Measurements from ENCODE around the gene AHNAK2. TPM values are rescaled to one million over a fixed set of nuclear protein-coding genes. Genes with fewer than 3 reads are reported as not detected.
"Not testable (repeated sequence)": the region's sequence is repeated elsewhere in the genome, so short reads cannot be mapped to it uniquely, and the experiment has no call there.

The AHNAK2 gene
- total and polyA plus RNA-seq, 2 experiments from 2014 or later: 17.8 to 78.0 TPM

GRCh38 chr14:104912053-104912452, 66.1 kb downstream of the AHNAK2 start:
- Histone ChIP-seq H3K4me3 (no peak overlapping the region), H3K9me3 (ENCODE audit: low read depth) (no peaks in the 10 kb centered on the region), H3K27ac (no peak overlapping the region), H3K4me1 (ENCODE audit: low read depth) (no peaks in the 10 kb centered on the region), H3K27me3 (no peaks in the 10 kb centered on the region), H3K36me3 (no peaks in the 10 kb centered on the region)
- no peak for DNase-seq (ENCODE audit: low read depth in 1 of 2, low spot score in 1 of 2)
- no peak for TF ChIP-seq CTCF (IDR thresholded peaks at IDR 0.05; ENCODE audit: low read depth, low read length)

- peaks cover 19% of the 10 kb centered on the region for H3K27me3 ChIP-seq
- no peaks in the 10 kb centered on the region for H3K36me3 ChIP-seq
- H3K27ac ChIP-seq: no peak overlapping the region
- H3K9me3 ChIP-seq (ENCODE audit: low read depth): no peaks in the 10 kb centered on the region
- TF ChIP-seq CTCF (IDR thresholded peaks at IDR 0.05; ENCODE audit: low read depth, low read length): no peak
- no peak for DNase-seq (ENCODE audit: low read depth in 1 of 2, low spot score in 1 of 2)
- no peaks in the 10 kb centered on the region for H3K4me1 ChIP-seq (ENCODE audit: low read depth)
- no peak overlapping the region for H3K4me3 ChIP-seq
Measured at GRCh38 chr14:104908303-104908702, 69.9 kb downstream of the AHNAK2 start.

GRCh38 chr14:104905579-104905933, 72.6 kb downstream of the AHNAK2 start:
- H3K27me3 ChIP-seq: peaks cover 32% of the 10 kb centered on the region
- H3K36me3 ChIP-seq; DNase-seq (ENCODE audit: low read depth in 1 of 2, low spot score in 1 of 2); H3K4me1 ChIP-seq (ENCODE audit: low read depth); H3K9me3 ChIP-seq (ENCODE audit: low read depth); H3K4me3 ChIP-seq; H3K27ac ChIP-seq: not testable (repeated sequence)

GRCh38 chr14:104904650-104905578, 73.3 kb downstream of the AHNAK2 start:
- not testable (repeated sequence) for H3K4me3 ChIP-seq; DNase-seq (ENCODE audit: low read depth in 1 of 2, low spot score in 1 of 2); H3K9me3 ChIP-seq (ENCODE audit: low read depth); H3K4me1 ChIP-seq (ENCODE audit: low read depth); H3K36me3 ChIP-seq; H3K27ac ChIP-seq
- peaks cover 32% of the 10 kb centered on the region for H3K27me3 ChIP-seq

GRCh38 chr14:104903990-104904389, 74.2 kb downstream of the AHNAK2 start:
- no peaks in the 10 kb centered on the region for H3K4me1 ChIP-seq (ENCODE audit: low read depth)
- H3K9me3 ChIP-seq (ENCODE audit: low read depth): no peaks in the 10 kb centered on the region
- H3K36me3 ChIP-seq: no peaks in the 10 kb centered on the region
- DNase-seq (ENCODE audit: low read depth in 1 of 2, low spot score in 1 of 2): no peak
- H3K27ac ChIP-seq: no peak overlapping the region
- H3K4me3 ChIP-seq: no peak overlapping the region
- H3K27me3 ChIP-seq: peaks cover 32% of the 10 kb centered on the region
- no peak for TF ChIP-seq CTCF (IDR thresholded peaks at IDR 0.05; ENCODE audit: low read depth, low read length)

GRCh38 chr14:104900639-104901512, 77.3 kb downstream of the AHNAK2 start:
- Histone ChIP-seq H3K27me3 (peaks cover 29% of the 10 kb centered on the region), H3K4me1 (ENCODE audit: low read depth) (peaks cover under 1% of the 10 kb centered on the region), H3K9me3 (ENCODE audit: low read depth) (no peaks in the 10 kb centered on the region), H3K4me3 (no peak overlapping the region), H3K27ac (no peak overlapping the region), H3K36me3 (no peaks in the 10 kb centered on the region)
- no peak for TF ChIP-seq CTCF (IDR thresholded peaks at IDR 0.05; ENCODE audit: low read depth, low read length)
- DNase-seq (ENCODE audit: low read depth in 1 of 2, low spot score in 1 of 2): no peak

Data from cardiac muscle cell (in vitro differentiated cells and primary cell).